Measurements from ENCODE around the gene PXYLP1. TPM values are rescaled to one million over a fixed set of nuclear protein-coding genes. Genes with fewer than 3 reads are reported as not detected.

Gene PXYLP1
- polyA plus RNA-seq, 3 donors = 4.1 to 10.9 (median 5.8) TPM

DNA sequence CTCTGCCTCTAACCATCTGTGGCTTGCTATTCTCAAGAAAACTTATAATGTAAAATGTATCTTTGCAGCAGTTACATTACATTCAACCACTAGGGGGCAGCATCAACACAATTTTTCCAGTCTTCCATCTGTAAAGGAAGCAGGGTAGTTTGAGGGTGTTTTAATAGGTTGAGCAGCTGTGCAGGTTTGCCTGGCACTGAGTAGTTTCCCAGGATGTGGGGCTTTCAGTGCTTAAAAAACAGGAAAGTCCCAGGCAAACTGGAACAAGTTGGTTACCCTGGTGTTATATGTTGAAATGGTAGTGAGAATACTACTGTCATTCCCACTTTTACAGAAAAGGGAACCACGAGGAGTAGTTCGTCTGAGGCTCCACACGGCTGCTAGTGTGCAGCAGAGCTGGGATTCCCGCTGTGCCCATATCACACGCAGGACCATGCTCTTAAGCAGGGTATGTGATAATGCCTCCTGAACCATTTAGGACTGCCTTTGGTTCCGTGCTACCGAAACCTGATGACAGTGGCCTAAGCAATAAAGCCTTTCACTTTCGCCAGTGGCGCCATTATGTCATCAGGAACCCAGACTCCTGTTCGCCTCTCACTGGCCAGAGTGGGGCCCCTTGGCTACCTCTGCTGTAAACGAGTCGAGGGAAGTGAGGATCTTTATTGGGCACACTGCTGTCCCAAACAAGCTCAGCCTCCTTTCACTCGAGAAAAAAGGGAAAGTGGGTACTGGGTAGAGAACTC is 72.0 kb downstream of the PXYLP1 start:
- peak overlapping the region; percentile 64 for H2AFZ ChIP-seq (ENCODE audit: insufficient read depth, low read depth, low read length, poor library complexity, severe bottlenecking)
- H3K9me3 Mint-ChIP-seq = peaks cover 0 to 2% (median 0%) of the 10 kb centered on the region in 7 donors
- no peaks in the 10 kb centered on the region for H3K27me3 ChIP-seq (ENCODE audit: control insufficient read depth in 2 of 2, insufficient read depth in 2 of 2, low read length in 2 of 2)
- H3K27me3 Mint-ChIP-seq (ENCODE audit: low read depth in 3 of 3) = peaks cover 0 to 2% (median 0%) of the 10 kb centered on the region in 3 donors
- peak; percentile 59 to 77 (median 70) for DNase-seq
- no peaks in the 10 kb centered on the region for H3K36me3 ChIP-seq (replicated peaks in 1 of 2; ENCODE audit: control insufficient read depth in 1 of 2, insufficient read depth in 2 of 2, low read length in 2 of 2)
- WGBS (ENCODE audit: insufficient coverage) = 65% methylated on average over 9 of the region's 13 CpGs
- no peaks in the 10 kb centered on the region for H3K79me2 ChIP-seq (ENCODE audit: insufficient read depth, low read length)
- peaks cover 7 to 10% of the 10 kb centered on the region in 2 donors for H3K4me1 ChIP-seq (ENCODE audit: control insufficient read depth in 1 of 2, insufficient read depth in 2 of 2, low read length in 2 of 2)
- H3K27ac Mint-ChIP-seq = peak overlapping the region in 1 of 7 donors; percentile 50
- TF ChIP-seq CTCF (IDR thresholded peaks at IDR 0.05) = peak; percentile 94
- H3K4me3 Mint-ChIP-seq = peak overlapping the region; percentile 6 to 59
- no peak overlapping the region for H3K27ac ChIP-seq (ENCODE audit: low read depth in 1 of 2, low read length in 2 of 2)
- no peaks in the 10 kb centered on the region for H4K20me1 ChIP-seq (ENCODE audit: insufficient read depth, low read length)
- H3K36me3 Mint-ChIP-seq = peaks cover 4 to 7% of the 10 kb centered on the region in 2 donors
- H3K9me3 ChIP-seq (replicated peaks in 1 of 2; ENCODE audit: control insufficient read depth in 1 of 2, insufficient read depth in 1 of 2, low read length in 2 of 2) = no peaks in the 10 kb centered on the region
- peak overlapping the region in 2 of 3 experiments; percentile 3 to 51 for H3K4me3 ChIP-seq (replicated peaks in 1 of 3; ENCODE audit: low read depth in 2 of 3, low read length in 3 of 3)
- H3K4me2 ChIP-seq (replicated peaks; ENCODE audit: extremely low read depth, low read length, poor library complexity, severe bottlenecking) = peak overlapping the region; percentile 47
- no peak overlapping the region for H3K9ac ChIP-seq (ENCODE audit: insufficient read depth, low read length, poor library complexity, severe bottlenecking)
- H3K4me1 Mint-ChIP-seq = peaks cover 12% of the 10 kb centered on the region
- intact Hi-C loops (cut with micrococcal nuclease) = loop anchor here in 1 of 2 donors (5.0 kb wide), 1 partner anchor 139 kb away; no protein-coding TSS in a partner anchor

DNA sequence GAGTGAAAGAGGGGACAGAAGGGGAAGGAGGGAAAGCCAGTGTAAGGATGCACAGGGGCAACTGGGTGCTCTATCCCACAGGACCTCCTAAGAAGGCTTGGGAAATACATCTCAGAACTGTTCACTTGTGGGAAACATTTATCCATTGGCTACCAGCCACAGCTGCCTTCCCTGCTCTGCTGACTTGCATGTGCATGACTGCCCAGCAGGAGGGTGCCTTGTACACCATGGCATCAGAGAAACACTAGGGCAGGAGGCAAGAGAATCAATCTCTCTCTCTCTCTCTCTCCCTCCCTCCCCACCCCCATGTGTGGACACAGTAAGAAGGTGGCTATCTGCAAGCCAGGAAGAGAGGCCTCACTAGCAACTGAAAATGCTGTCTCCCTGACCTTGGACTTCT is 73.8 kb downstream of the PXYLP1 start:
- Mint-ChIP-seq H3K4me3 (no peak overlapping the region), H3K4me1 (peaks cover 14% of the 10 kb centered on the region), H3K36me3 (peaks cover 3% of the 10 kb centered on the region in 2 donors), H3K27ac (no peak overlapping the region), H3K9me3 (no peaks in the 10 kb centered on the region), H3K27me3 (ENCODE audit: low read depth in 3 of 3) (peaks cover 0 to 2% (median 0%) of the 10 kb centered on the region in 3 donors)
- H3K9me3 ChIP-seq (replicated peaks in 1 of 2; ENCODE audit: control insufficient read depth in 1 of 2, insufficient read depth in 1 of 2, low read length in 2 of 2) = no peaks in the 10 kb centered on the region
- no peak for TF ChIP-seq CTCF (IDR thresholded peaks at IDR 0.05)
- intact Hi-C loops (cut with micrococcal nuclease) = loop anchor here in 1 of 2 donors (5.0 kb wide), 1 partner anchor 137 kb away; no protein-coding TSS in a partner anchor
- no peaks in the 10 kb centered on the region for H3K27me3 ChIP-seq (ENCODE audit: control insufficient read depth in 2 of 2, insufficient read depth in 2 of 2, low read length in 2 of 2)
- no peak overlapping the region for H3K4me3 ChIP-seq (replicated peaks in 1 of 3; ENCODE audit: low read depth in 2 of 3, low read length in 3 of 3)
- no peaks in the 10 kb centered on the region for H4K20me1 ChIP-seq (ENCODE audit: insufficient read depth, low read length)
- DNase-seq = no peak
- no peak overlapping the region for H3K4me2 ChIP-seq (replicated peaks; ENCODE audit: extremely low read depth, low read length, poor library complexity, severe bottlenecking)
- no peaks in the 10 kb centered on the region for H3K36me3 ChIP-seq (replicated peaks in 1 of 2; ENCODE audit: control insufficient read depth in 1 of 2, insufficient read depth in 2 of 2, low read length in 2 of 2)
- no peak overlapping the region for H2AFZ ChIP-seq (ENCODE audit: insufficient read depth, low read depth, low read length, poor library complexity, severe bottlenecking)
- peaks cover 7 to 10% of the 10 kb centered on the region in 2 donors for H3K4me1 ChIP-seq (ENCODE audit: control insufficient read depth in 1 of 2, insufficient read depth in 2 of 2, low read length in 2 of 2)
- no peaks in the 10 kb centered on the region for H3K79me2 ChIP-seq (ENCODE audit: insufficient read depth, low read length)
- no peak overlapping the region for H3K27ac ChIP-seq (ENCODE audit: low read depth in 1 of 2, low read length in 2 of 2)
- H3K9ac ChIP-seq (ENCODE audit: insufficient read depth, low read length, poor library complexity, severe bottlenecking) = no peak overlapping the region
